Astrocyte of the cerebellum (primary cell): Measurements from ENCODE around the gene ICAM5.
"Not testable (repeated sequence)": the region's sequence is repeated elsewhere in the genome, so short reads cannot be mapped to it uniquely, and the experiment has no call there.

Experiments used
- DNase-seq: peaks from one replicate; pipeline ENCODE4 v3.0.0-alpha.2; 2011; ENCODE audit warnings: low read depth
- H3K4me3 ChIP-seq: 2 replicates; pipeline ENCODE4 v1.5.1; 2011; ENCODE audit warnings: mild to moderate bottlenecking, low read depth, low read length, moderate library complexity
- in situ Hi-C: cut with HindIII; loops from 2 replicates; pipeline ENCODE4 v1.10.0; 2017; ENCODE audit warnings: low sequenced_read_pairs
- TF ChIP-seq, protein P1 (sequence below): IDR thresholded peaks from 2 replicates; pipeline ENCODE4 v1.5.1; 2012; ENCODE audit warnings: low read length, low read depth, moderate library complexity, mild to moderate bottlenecking; ENCODE audit errors: missing control alignments

Gene ICAM5

DNA sequence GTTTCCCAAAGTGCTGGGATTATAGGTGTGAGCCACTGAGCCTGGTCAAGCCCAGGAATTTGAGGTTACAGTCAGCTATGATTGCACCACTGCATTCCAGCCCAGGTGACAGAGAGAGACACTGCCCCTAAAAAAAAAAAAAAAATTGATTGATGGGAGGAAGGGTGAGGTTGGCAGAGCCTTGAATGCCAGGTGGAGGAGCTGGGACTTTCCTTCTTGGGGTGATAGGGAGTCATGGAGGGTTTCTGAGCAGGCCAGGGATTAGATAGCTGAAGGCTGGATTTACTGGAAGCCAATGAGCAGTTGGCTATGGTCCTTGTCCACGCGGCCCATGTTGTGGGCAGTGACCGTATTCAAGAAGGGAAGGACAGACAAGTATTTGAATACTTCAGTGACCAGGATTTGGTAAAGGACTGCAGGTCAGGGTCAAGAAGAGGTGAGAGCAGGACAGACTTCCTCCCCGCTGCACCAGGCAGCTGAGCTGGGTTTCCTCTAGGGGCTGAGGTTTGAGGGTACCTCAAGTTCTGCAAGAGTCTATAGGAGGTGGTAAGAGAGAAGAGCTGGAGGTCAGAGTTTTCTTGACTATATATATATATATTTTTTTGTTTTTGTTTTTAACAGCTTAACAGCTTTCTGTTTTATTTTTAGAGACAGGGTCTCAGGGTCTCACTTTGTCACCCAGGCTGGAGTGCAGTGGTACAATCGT is 9.9 kb upstream of the ICAM5 start:
- in situ Hi-C loops = loop anchor here (10.0 kb wide), 1 partner anchor 125 kb away; the partner anchor contains the start of gene CDC37
- TF ChIP-seq, protein P1, sequence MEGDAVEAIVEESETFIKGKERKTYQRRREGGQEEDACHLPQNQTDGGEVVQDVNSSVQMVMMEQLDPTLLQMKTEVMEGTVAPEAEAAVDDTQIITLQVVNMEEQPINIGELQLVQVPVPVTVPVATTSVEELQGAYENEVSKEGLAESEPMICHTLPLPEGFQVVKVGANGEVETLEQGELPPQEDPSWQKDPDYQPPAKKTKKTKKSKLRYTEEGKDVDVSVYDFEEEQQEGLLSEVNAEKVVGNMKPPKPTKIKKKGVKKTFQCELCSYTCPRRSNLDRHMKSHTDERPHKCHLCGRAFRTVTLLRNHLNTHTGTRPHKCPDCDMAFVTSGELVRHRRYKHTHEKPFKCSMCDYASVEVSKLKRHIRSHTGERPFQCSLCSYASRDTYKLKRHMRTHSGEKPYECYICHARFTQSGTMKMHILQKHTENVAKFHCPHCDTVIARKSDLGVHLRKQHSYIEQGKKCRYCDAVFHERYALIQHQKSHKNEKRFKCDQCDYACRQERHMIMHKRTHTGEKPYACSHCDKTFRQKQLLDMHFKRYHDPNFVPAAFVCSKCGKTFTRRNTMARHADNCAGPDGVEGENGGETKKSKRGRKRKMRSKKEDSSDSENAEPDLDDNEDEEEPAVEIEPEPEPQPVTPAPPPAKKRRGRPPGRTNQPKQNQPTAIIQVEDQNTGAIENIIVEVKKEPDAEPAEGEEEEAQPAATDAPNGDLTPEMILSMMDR = no peak
- DNase-seq = no peak
- no peak overlapping the region for H3K4me3 ChIP-seq

- DNase-seq, H3K4me3 ChIP-seq: not testable (repeated sequence)
- in situ Hi-C loops = loop anchor here (10.0 kb wide), 1 partner anchor 123 kb away; the partner anchor contains the start of gene CDC37
Measured at GRCh38 chr19:10282043-10282442, 7.7 kb upstream of the ICAM5 start.

DNA sequence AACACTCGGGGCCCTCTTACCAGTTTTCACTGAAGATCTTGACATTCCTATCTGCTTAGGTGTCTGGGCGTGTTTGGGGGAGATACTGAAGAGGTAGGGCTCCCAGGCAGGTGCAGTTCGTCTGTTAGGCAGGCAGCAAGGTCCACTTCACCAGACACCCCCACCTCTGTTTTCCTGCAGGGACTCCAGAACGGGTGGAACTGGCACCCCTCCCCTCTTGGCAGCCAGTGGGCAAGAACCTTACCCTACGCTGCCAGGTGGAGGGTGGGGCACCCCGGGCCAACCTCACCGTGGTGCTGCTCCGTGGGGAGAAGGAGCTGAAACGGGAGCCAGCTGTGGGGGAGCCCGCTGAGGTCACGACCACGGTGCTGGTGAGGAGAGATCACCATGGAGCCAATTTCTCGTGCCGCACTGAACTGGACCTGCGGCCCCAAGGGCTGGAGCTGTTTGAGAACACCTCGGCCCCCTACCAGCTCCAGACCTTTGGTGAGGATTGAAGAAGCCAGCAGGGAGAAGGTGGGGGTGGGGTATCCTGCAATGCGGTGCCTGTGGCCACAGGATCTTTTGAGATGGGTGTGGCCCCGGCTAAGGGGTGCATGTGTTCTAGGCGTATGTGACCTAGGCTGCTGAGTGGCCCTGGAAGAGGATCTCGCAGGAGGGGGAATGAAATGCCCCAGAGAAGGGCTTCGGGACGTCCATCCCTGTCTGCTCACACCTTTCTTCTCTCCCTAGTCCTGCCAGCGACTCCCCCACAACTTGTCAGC is 6.3 kb upstream of the ICAM5 start:
- TF ChIP-seq, protein P1 = no peak
- in situ Hi-C loops = loop anchor here (10.0 kb wide), 1 partner anchor 121 kb away; the partner anchor contains the start of gene CDC37
- no peak overlapping the region for H3K4me3 ChIP-seq
- DNase-seq = no peak

- H3K4me3 ChIP-seq = no peak overlapping the region
- DNase-seq = no peak
- TF ChIP-seq, protein P1 = no peak
- in situ Hi-C loops = loop anchor here (10.0 kb wide), 1 partner anchor 120 kb away; the partner anchor contains the start of gene CDC37
Measured at GRCh38 chr19:10284065-10284959, 5.4 kb upstream of the ICAM5 start.

DNA sequence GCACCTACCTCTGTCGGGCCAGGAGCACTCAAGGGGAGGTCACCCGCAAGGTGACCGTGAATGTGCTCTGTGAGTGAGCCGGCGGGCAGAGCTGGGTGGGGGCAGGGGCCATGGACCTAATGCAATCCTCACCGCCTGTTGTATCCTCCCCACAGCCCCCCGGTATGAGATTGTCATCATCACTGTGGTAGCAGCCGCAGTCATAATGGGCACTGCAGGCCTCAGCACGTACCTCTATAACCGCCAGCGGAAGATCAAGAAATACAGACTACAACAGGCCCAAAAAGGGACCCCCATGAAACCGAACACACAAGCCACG is 4.8 kb upstream of the ICAM5 start:
- in situ Hi-C loops = loop anchor here (10.0 kb wide), 1 partner anchor 120 kb away; the partner anchor contains the start of gene CDC37
- no peak overlapping the region for H3K4me3 ChIP-seq
- TF ChIP-seq, protein P1 = no peak
- no peak for DNase-seq

DNA sequence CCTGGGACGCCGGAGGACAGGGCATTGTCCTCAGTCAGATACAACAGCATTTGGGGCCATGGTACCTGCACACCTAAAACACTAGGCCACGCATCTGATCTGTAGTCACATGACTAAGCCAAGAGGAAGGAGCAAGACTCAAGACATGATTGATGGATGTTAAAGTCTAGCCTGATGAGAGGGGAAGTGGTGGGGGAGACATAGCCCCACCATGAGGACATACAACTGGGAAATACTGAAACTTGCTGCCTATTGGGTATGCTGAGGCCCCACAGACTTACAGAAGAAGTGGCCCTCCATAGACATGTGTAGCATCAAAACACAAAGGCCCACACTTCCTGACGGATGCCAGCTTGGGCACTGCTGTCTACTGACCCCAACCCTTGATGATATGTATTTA is 4.4 kb upstream of the ICAM5 start:
- DNase-seq = no peak
- TF ChIP-seq, protein P1 = no peak
- in situ Hi-C loops = loop anchor here (10.0 kb wide), 1 partner anchor 119 kb away; the partner anchor contains the start of gene CDC37
- H3K4me3 ChIP-seq = no peak overlapping the region
